ENCODE measurements around the gene SPEM3.

- TF ChIP-seq GLIS3 (CRISPR knock-in tag; IDR thresholded peaks at IDR 0.05) (no peak), ARNTL (CRISPR knock-in tag; IDR thresholded peaks at IDR 0.05; ENCODE audit: borderline replicate concordance, low read depth) (no peak), ZFP3 (CRISPR knock-in tag; IDR thresholded peaks at IDR 0.05) (no peak), RARB (CRISPR knock-in tag; IDR thresholded peaks at IDR 0.05) (no peak), ZNF70 (CRISPR knock-in tag; IDR thresholded peaks at IDR 0.05) (no peak), OSR1 (CRISPR knock-in tag; IDR thresholded peaks at IDR 0.05) (no peak), PATZ1 (CRISPR knock-in tag; IDR thresholded peaks at IDR 0.05; ENCODE audit: borderline replicate concordance) (no peak)
Observed at GRCh38 chr17:7437369-7437863, 8.8 kb downstream of the SPEM3 start.
